BLaER1 treated with 17β-estradiol and CSF1 and Interleukin-3, amounts not matched to agents 10 nM and 100 nM (cell line): Measurements from ENCODE around the gene ZNF460.
"Not testable (repeated sequence)": the region's sequence is repeated elsewhere in the genome, so short reads cannot be mapped to it uniquely, and the experiment has no call there.

ENCODE experiments used
- H3K27ac ChIP-seq, 11 experiments: shearing (Covaris generic); formaldehyde crosslinking; 2 replicates each; pipeline ENCODE4 v1.8.1; 2022
- H3K27me3 ChIP-seq, 11 experiments: shearing (Covaris generic); formaldehyde crosslinking; 2 replicates each; pipeline ENCODE4 v1.8.1; 2022
- H3K36me3 ChIP-seq, 11 experiments: shearing (Covaris generic); formaldehyde crosslinking; 2 replicates each; pipeline ENCODE4 v1.8.1; 2022
- H3K4me1 ChIP-seq, 10 experiments: shearing (Covaris generic); formaldehyde crosslinking; 2 replicates each; pipeline ENCODE4 v1.8.1; 2022
- H3K4me2 ChIP-seq, 11 experiments: shearing (Covaris generic); formaldehyde crosslinking; 2 replicates each; pipeline ENCODE4 v1.8.1; 2022
- H3K4me3 ChIP-seq, 10 experiments: shearing (Covaris generic); formaldehyde crosslinking; 2 replicates each; pipeline ENCODE4 v1.8.1; 2022
- H3K9ac ChIP-seq, 11 experiments: shearing (Covaris generic); formaldehyde crosslinking; 2 replicates each; pipeline ENCODE4 v1.8.1; 2022
- H3K9me3 ChIP-seq, 11 experiments: shearing (Covaris generic); formaldehyde crosslinking; replicated peaks in 1 of 11; 2 replicates each; pipeline ENCODE4 v1.8.1; 2022
- H4K20me1 ChIP-seq, 11 experiments: shearing (Covaris generic); formaldehyde crosslinking; 2 replicates each; pipeline ENCODE4 v1.8.1; 2022
- Cebpa-rat ChIP-seq, 11 experiments: shearing (Covaris generic); IDR thresholded peaks; 2 replicates each; pipeline ENCODE4 v1.8.1; 2022

ZNF460 gene

DNA sequence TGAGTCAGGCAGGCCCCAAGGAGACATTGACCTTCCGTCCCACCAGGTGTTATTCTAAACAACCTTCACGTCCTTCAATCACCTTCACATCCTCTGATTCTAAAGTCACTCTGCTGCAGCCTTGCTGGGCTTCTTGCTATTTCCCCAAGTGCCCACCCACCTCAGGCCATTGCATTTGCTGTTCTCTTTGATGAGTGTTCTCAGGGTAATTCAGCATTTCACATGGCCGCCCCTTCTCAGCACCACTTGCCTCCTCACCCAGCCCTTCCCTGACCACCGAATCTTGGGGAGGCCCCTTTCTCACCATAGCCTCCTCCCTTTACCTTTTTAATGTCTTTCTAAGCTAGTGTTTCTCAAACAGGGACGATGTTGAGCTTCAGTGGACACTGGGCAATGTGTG lies 35.2 kb upstream of the ZNF460 start:
- H3K9ac ChIP-seq: no peak overlapping the region
- H3K36me3 ChIP-seq: peaks cover 48 to 66% (median 57%) of the 10 kb centered on the region in 11 experiments
- H3K4me1 ChIP-seq: peaks cover 16 to 22% (median 17%) of the 10 kb centered on the region in 10 experiments
- no peak for TF ChIP-seq Cebpa-rat (IDR thresholded peaks at IDR 0.05)
- no peak overlapping the region for H3K4me2 ChIP-seq
- no peak overlapping the region for H3K27ac ChIP-seq
- H3K27me3 ChIP-seq: no peaks in the 10 kb centered on the region
- H3K4me3 ChIP-seq: no peak overlapping the region
- no peaks in the 10 kb centered on the region for H3K9me3 ChIP-seq
- peaks cover 0 to 57% (median 16%) of the 10 kb centered on the region in 11 experiments; a peak in 10 of 22 replicates for H4K20me1 ChIP-seq

DNA sequence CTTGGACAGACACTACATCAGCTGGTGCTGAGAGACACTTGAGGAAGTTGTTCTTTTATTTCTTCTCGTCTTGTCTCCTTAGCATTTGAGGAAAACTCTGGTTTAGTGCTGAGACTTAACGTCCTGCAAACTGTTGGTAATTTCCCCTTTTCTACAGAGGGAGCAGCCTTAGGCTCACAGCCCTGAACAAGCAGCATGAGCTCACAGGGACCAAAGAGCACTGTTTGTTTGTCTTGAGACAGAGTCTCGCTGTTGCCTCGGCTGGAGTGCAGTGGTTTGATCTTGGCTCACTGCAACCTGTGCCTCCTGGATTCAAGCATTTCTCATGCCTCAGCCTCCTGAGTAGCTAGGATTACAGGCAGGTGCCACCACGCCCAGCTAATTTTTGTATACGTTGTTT lies 34.3 kb upstream of the ZNF460 start:
- H3K27me3 ChIP-seq: no peaks in the 10 kb centered on the region
- no peak for TF ChIP-seq Cebpa-rat (IDR thresholded peaks at IDR 0.05)
- peaks cover 0 to 57% (median 16%) of the 10 kb centered on the region in 11 experiments; a peak in 10 of 22 replicates for H4K20me1 ChIP-seq
- H3K36me3 ChIP-seq: peaks cover 53 to 75% (median 66%) of the 10 kb centered on the region in 11 experiments
- H3K27ac ChIP-seq: no peak overlapping the region
- no peaks in the 10 kb centered on the region for H3K9me3 ChIP-seq
- no peak overlapping the region for H3K4me2 ChIP-seq
- H3K9ac ChIP-seq: no peak overlapping the region
- peaks cover 14 to 20% (median 15%) of the 10 kb centered on the region in 10 experiments for H3K4me1 ChIP-seq
- H3K4me3 ChIP-seq: no peak overlapping the region

DNA sequence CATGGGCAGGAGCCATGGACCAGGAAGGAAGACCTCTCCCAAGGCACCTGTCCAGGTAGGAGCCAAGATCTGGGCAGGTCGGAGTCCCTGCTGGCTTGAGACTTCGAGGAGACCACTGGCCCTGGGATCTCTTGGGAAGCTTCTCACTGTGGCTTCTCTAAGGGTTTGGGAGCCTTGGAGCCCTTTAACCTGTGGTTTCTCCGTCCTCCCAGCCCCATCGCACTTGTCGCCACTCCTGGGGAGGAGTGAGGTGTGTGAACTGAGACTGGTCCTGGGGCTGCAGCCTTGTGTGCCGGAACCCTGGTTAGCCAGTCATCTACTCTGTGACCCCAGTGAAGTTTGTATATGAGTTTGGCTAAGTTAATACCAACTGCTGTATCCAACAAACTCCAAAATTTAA lies 31.6 kb upstream of the ZNF460 start:
- H3K27me3 ChIP-seq: no peaks in the 10 kb centered on the region
- no peak overlapping the region for H3K9ac ChIP-seq
- H4K20me1 ChIP-seq: peaks cover 0 to 31% (median 10%) of the 10 kb centered on the region in 11 experiments; a peak in 10 of 22 replicates
- no peaks in the 10 kb centered on the region for H3K4me1 ChIP-seq
- peaks cover 73 to 97% (median 90%) of the 10 kb centered on the region in 11 experiments for H3K36me3 ChIP-seq
- no peak for TF ChIP-seq Cebpa-rat (IDR thresholded peaks at IDR 0.05)
- H3K4me3 ChIP-seq: no peak overlapping the region
- H3K27ac ChIP-seq: no peak overlapping the region
- no peaks in the 10 kb centered on the region for H3K9me3 ChIP-seq
- no peak overlapping the region for H3K4me2 ChIP-seq

DNA sequence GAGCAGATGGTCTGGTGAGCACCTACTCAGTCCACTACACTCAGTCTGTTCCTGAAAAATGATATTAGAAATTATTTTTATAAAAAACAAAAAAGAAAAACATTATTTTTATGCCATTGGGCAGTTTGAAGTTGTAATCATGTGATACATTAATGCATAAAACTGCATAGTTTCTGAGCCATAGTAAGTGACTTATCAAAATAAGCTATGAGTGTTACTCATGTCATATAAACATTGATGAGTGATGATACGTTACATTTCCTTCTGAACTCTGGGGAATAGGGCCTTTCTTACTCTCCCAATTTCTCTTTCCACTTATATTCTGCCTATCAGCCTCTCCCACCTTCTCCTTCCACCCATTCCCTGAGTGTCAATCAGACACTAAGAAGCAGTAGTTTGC lies 31.0 kb upstream of the ZNF460 start:
- H3K4me2 ChIP-seq: no peak overlapping the region
- H4K20me1 ChIP-seq: peaks cover 0 to 28% (median 10%) of the 10 kb centered on the region in 11 experiments; a peak in 9 of 22 replicates
- H3K4me3 ChIP-seq: no peak overlapping the region
- H3K4me1 ChIP-seq: no peaks in the 10 kb centered on the region
- H3K36me3 ChIP-seq: peaks cover 75 to 97% (median 90%) of the 10 kb centered on the region in 11 experiments
- H3K27me3 ChIP-seq: no peaks in the 10 kb centered on the region
- no peaks in the 10 kb centered on the region for H3K9me3 ChIP-seq
- H3K27ac ChIP-seq: no peak overlapping the region
- no peak for TF ChIP-seq Cebpa-rat (IDR thresholded peaks at IDR 0.05)
- H3K9ac ChIP-seq: no peak overlapping the region

DNA sequence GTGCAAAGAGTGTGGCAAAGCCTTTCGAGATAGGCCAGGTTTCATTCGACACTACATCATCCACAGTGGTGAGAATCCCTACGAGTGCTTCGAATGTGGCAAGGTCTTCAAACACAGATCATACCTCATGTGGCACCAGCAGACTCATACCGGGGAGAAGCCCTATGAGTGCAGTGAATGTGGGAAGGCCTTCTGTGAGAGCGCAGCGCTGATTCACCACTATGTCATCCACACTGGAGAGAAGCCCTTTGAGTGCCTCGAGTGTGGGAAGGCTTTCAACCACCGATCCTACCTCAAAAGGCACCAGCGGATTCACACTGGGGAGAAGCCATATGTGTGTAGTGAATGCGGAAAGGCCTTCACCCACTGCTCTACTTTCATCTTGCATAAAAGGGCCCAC lies 26.5 kb upstream of the ZNF460 start:
- H3K9me3 ChIP-seq, H3K4me2 ChIP-seq, H3K9ac ChIP-seq, H3K4me1 ChIP-seq, H3K4me3 ChIP-seq, H4K20me1 ChIP-seq, H3K27ac ChIP-seq, H3K27me3 ChIP-seq: not testable (repeated sequence)
- H3K36me3 ChIP-seq: peaks cover 48 to 85% (median 58%) of the 10 kb centered on the region in 11 experiments

DNA sequence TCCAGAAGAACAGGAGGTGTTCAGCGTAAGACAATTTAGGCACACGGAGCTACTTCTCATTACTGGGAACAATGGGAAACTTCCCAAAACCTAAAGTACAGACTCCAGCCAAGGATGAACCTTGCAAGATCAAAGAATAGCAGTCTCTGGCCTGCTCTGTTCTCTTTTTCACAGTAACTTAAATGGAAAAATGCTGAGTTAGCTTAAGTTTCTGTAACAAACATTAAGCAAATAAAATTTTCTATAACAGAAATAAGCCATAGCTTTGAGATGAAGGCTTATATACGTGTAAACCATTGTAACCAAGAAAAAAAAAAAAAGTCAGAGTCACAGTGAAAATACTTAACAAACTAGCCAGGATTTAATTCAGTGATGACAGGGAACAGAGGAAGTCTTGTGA lies 18.2 kb upstream of the ZNF460 start:
- Histone ChIP-seq H3K9me3 (no peaks in the 10 kb centered on the region), H3K27ac (no peak overlapping the region), H3K4me3 (no peak overlapping the region), H3K27me3 (no peaks in the 10 kb centered on the region), H3K36me3 (peaks cover 0 to 48% (median 26%) of the 10 kb centered on the region in 11 experiments; a peak in 15 of 22 replicates), H4K20me1 (no peaks in the 10 kb centered on the region), H3K4me2 (no peak overlapping the region), H3K9ac (no peak overlapping the region), H3K4me1 (no peaks in the 10 kb centered on the region; a peak in 1 of 20 replicates)
- TF ChIP-seq Cebpa-rat (IDR thresholded peaks at IDR 0.05): no peak

DNA sequence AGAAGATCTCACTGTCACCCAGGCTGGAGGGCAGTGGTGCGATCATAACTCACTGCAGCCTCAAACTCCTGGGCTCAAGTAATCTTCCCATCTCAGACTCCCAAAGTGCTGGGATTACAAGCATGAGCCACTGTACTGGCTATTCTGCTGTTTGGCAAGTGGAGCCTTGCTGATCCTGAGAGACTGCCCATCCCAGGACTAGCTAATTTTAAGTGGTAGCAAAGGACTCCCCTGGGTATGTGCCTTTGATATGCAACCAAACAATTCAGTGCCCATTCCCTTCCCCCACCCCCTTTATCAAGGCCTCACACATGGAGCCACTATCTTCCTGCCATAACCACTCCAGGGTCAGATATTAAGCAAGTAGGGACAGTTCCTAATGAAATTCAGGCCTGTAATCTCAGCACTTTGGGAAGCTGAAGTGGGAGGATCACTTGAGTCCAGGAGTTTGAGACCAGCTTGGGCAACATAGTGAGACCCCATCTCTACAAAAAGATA lies 17.0 kb upstream of the ZNF460 start:
- Histone ChIP-seq H3K27ac (no peak overlapping the region), H3K4me3 (no peak overlapping the region), H3K4me2 (no peak overlapping the region), H3K4me1 (no peaks in the 10 kb centered on the region; a peak in 1 of 20 replicates), H3K36me3 (peaks cover 2 to 46% (median 26%) of the 10 kb centered on the region in 11 experiments; a peak in 16 of 22 replicates), H3K27me3 (no peaks in the 10 kb centered on the region), H3K9me3 (no peaks in the 10 kb centered on the region), H4K20me1 (no peaks in the 10 kb centered on the region), H3K9ac (no peak overlapping the region)
- no peak for TF ChIP-seq Cebpa-rat (IDR thresholded peaks at IDR 0.05)

DNA sequence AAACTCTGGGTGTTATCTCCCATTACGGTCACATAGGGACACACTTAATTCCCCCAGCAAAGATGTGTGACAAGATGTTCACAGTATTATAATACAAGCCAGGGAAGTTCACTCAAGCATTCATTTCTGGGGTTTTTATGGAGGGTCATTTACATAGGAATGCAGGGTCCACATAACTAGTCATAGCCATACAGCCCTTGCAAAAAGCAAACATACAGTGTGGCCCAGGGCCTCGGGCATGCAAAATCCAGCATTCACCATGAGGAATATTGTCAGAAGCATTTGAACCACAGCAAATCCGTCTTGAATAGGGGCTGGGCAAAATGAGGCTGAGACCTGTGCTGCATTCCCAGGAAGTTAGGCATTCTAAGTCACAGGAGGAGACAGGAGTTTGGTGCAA lies 13.0 kb upstream of the ZNF460 start:
- H4K20me1 ChIP-seq: no peaks in the 10 kb centered on the region
- no peak overlapping the region for H3K4me3 ChIP-seq
- H3K36me3 ChIP-seq: peaks cover 0 to 18% (median 5%) of the 10 kb centered on the region in 11 experiments; a peak in 10 of 22 replicates
- no peak overlapping the region for H3K9ac ChIP-seq
- no peak overlapping the region for H3K27ac ChIP-seq
- H3K27me3 ChIP-seq: no peaks in the 10 kb centered on the region
- H3K4me1 ChIP-seq: peaks cover 0 to 11% (median 0%) of the 10 kb centered on the region in 10 experiments; a peak in 1 of 20 replicates
- no peak overlapping the region for H3K4me2 ChIP-seq
- no peaks in the 10 kb centered on the region for H3K9me3 ChIP-seq
- no peak for TF ChIP-seq Cebpa-rat (IDR thresholded peaks at IDR 0.05)

DNA sequence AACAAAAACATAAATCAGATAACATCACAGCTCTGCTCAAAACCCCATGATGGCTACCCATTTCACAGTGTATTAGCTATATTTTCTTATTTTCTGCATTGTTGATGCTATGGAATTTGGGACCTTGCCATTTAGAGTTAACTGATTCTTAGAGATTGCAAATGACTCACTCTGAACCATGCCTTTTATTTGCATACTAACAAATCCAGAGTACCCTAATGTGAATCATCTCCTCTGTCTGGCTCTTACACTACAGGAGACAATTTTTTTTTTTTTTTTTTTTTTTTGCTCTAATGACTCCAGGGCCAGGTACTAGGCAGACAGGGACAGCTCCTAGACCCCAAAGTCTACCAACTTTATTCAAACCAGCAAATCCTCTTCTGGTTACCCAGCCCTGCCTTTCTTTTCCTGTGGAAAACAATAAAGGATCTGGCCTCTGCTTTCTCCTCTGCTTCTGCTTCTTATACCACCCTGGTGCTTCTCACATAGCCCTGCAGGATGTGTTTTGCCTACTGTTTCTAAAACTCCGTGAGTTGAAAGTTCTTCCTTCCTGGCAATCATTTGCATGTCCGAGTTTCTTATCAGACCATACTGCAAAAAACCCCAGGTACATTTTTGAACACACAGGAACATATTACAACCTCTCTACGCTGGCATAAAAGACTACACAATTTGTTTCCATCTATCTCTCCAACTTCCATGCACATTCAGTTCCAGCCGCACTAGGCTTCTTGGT lies 10.6 kb upstream of the ZNF460 start:
- no peak for TF ChIP-seq Cebpa-rat (IDR thresholded peaks at IDR 0.05)
- H3K27me3 ChIP-seq: no peaks in the 10 kb centered on the region
- H3K4me3 ChIP-seq: no peak overlapping the region
- peak overlapping the region in 3 of 11 experiments; percentile 15 to 27 (median 24); a peak in 1 of 22 replicates for H3K9ac ChIP-seq
- H3K27ac ChIP-seq: peak overlapping the region in 2 of 11 experiments; percentile 33 to 38; a peak in 1 of 22 replicates
- no peaks in the 10 kb centered on the region for H3K9me3 ChIP-seq
- peaks cover 0 to 11% (median 0%) of the 10 kb centered on the region in 10 experiments; a peak in 1 of 20 replicates for H3K4me1 ChIP-seq
- peaks cover 0 to 18% (median 5%) of the 10 kb centered on the region in 11 experiments; a peak in 10 of 22 replicates for H3K36me3 ChIP-seq
- H3K4me2 ChIP-seq: peak overlapping the region in 2 of 11 experiments; percentile 20 to 40; a peak in 2 of 22 replicates
- no peaks in the 10 kb centered on the region for H4K20me1 ChIP-seq
